Lower lobe of right lung (tissue), 2 donors: ENCODE results near the gene FAF1. TPM values are rescaled to one million over a fixed set of nuclear protein-coding genes. Genes with fewer than 3 reads are reported as not detected.

ENCODE experiments used
- ATAC-seq, 2 donors: fragments of 200-7000 bp; cut with Tn5 transposase; one replicate each; pipeline ENCODE4 v1.9.1; 2020 to 2022; ENCODE audit warnings: mild to moderate bottlenecking in 2 of 2, moderate library complexity in 2 of 2
- DNase-seq: peaks from one replicate; pipeline ENCODE4 v3.0.0-alpha.2; 2020
- H3K27ac ChIP-seq: fragments of 200-600 bp; one replicate; pipeline ENCODE4 v1.8.0; 2022
- H3K27me3 ChIP-seq: fragments of 200-600 bp; one replicate; pipeline ENCODE4 v1.8.0; 2022; ENCODE audit warnings: low read depth
- H3K36me3 ChIP-seq: fragments of 200-600 bp; one replicate; pipeline ENCODE4 v1.8.0; 2022; ENCODE audit warnings: mild to moderate bottlenecking
- H3K4me1 ChIP-seq: fragments of 200-600 bp; one replicate; pipeline ENCODE4 v1.8.0; 2022
- H3K4me3 ChIP-seq: fragments of 200-600 bp; one replicate; pipeline ENCODE4 v1.8.0; 2022; ENCODE audit warnings: mild to moderate bottlenecking
- H3K9me3 ChIP-seq: fragments of 200-600 bp; one replicate; pipeline ENCODE4 v1.8.0; 2022
- intact Hi-C: fragments of 100-400 bp; cut with DNase I; formaldehyde crosslinking; loops from one replicate; pipeline ENCODE4 v1.11.0; 2022
- total RNA-seq: library from RNA; stranded (reverse); fragmentation: NEBNext Ultra II Directional; extraction: Animal tissue kit (Norgen Biotek cat#: 25700); gene quantifications from one replicate; pipeline ENCODE4 v1.2.1, GENCODE V29; 2021
- TF ChIP-seq, protein P1 (sequence below): fragments of 200-600 bp; IDR thresholded peaks from one replicate; pipeline ENCODE4 v1.8.0; 2022; ENCODE audit warnings: antibody characterized with exemption, mild to moderate bottlenecking
- donor health status: DM: no; HTN: yes; CAD: no; lungs with severe emphysema.

FAF1 gene
- total RNA-seq, 1 donor from 2014 or later = 45.0 TPM

DNA sequence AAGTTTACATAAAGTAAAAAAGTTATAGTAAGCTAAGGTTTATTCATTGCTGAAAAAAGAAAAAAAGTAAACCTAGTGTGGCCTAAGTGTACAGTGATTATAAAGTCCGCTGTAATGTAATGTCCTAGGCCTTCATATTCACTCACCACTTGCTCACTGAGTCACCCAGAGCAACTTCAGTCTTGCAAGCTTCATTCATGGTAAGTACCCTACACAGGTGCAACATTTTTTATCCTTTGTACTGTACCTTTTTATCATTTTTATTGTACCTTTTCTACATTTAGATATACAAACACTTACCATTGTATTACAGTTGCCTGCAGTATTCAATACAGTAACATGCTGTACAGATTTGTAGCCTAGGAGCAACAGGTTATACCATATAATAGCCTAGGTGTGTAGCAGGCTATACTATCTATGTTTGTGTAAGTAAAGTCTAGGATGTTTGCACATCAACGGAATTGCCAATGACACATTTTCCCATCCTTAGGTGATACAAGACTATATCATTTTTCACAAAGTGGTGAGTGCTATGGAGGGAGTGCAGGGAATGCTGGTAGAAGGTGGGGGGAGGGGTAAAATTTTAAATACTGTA, 478.8 kb downstream of the FAF1 start:
- DNase-seq = no peak
- H3K27ac ChIP-seq = no peak overlapping the region
- ATAC-seq = no peak
- TF ChIP-seq, protein P1, sequence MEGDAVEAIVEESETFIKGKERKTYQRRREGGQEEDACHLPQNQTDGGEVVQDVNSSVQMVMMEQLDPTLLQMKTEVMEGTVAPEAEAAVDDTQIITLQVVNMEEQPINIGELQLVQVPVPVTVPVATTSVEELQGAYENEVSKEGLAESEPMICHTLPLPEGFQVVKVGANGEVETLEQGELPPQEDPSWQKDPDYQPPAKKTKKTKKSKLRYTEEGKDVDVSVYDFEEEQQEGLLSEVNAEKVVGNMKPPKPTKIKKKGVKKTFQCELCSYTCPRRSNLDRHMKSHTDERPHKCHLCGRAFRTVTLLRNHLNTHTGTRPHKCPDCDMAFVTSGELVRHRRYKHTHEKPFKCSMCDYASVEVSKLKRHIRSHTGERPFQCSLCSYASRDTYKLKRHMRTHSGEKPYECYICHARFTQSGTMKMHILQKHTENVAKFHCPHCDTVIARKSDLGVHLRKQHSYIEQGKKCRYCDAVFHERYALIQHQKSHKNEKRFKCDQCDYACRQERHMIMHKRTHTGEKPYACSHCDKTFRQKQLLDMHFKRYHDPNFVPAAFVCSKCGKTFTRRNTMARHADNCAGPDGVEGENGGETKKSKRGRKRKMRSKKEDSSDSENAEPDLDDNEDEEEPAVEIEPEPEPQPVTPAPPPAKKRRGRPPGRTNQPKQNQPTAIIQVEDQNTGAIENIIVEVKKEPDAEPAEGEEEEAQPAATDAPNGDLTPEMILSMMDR = no peak
- no peaks in the 10 kb centered on the region for H3K27me3 ChIP-seq
- H3K9me3 ChIP-seq = no peaks in the 10 kb centered on the region
- intact Hi-C loops = no loop called here
- H3K4me3 ChIP-seq = no peak overlapping the region
- peaks cover 4% of the 10 kb centered on the region for H3K36me3 ChIP-seq
- H3K4me1 ChIP-seq = no peaks in the 10 kb centered on the region

DNA sequence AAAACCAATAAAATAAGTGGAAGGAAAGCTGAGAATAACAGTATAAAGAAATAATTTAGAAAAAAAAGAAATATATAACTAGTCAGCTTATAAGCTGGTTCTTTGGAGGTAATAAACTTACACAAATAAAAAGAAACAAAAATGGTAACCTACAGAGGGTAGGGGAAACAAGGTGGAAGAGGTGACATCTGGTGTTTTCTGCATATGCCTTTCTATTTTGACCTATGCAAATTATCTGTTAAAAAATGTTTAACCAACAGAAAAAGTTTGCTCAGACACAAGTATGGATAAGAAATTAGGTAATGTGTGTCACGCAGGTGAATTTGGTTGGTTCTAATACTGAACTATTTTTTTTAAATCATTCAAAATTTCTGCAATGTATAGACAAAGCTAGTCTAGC, 483.3 kb downstream of the FAF1 start:
- ATAC-seq (no peak), DNase-seq (no peak)
- H3K4me1 ChIP-seq = no peaks in the 10 kb centered on the region
- TF ChIP-seq, protein P1 = no peak
- no peak overlapping the region for H3K4me3 ChIP-seq
- intact Hi-C loops = no loop called here
- H3K27me3 ChIP-seq = no peaks in the 10 kb centered on the region
- H3K36me3 ChIP-seq = peaks cover 35% of the 10 kb centered on the region
- no peaks in the 10 kb centered on the region for H3K9me3 ChIP-seq
- H3K27ac ChIP-seq = no peak overlapping the region

DNA sequence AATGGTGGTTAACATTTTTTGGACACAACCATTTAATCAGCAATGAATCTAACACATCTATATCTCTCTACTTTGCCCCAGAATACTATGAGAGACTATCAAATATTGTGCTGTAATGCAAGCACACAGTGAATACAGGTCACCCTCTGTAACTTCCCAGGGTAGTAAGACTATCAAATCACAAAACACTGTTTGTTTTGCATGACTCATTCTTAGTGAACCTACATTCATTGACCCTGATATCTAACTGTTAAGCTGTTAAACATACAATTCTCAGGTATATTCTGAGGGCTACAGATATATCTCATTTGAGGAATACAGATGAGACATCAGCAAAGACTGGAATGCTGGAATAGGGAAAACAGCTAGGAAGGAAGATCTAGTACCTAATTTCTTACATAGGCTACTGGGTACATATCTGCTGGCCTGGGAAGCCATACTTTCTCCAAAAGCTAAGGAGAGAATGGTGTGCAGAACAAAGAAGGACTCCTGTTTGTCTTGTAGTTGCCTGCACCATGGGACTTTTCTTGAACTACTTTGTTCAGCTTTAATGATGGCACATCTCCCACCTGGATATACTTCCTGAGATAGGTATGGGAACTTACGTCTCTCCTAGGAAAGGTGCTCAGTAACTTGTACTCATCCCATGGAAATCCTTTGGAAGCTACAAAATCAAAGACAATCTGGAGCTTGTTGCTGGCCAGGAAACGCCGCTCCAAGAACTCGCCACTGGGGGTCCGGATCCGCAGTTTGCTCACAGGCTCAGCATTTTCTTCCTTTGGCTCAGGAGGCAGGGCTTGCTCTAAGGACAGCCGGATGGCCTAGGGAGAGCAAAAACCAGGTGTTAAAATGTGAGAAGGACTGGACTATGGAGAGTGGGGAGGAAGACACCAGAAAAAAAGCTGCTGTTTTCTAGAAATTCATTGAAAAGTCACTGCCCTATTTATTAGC, 484.9 kb downstream of the FAF1 start:
- DNase-seq (no peak), ATAC-seq (no peak)
- no peaks in the 10 kb centered on the region for H3K4me1 ChIP-seq
- H3K4me3 ChIP-seq = no peak overlapping the region
- no peaks in the 10 kb centered on the region for H3K9me3 ChIP-seq
- no peaks in the 10 kb centered on the region for H3K27me3 ChIP-seq
- intact Hi-C loops = no loop called here
- peaks cover 31% of the 10 kb centered on the region for H3K36me3 ChIP-seq
- no peak overlapping the region for H3K27ac ChIP-seq
- TF ChIP-seq, protein P1 = no peak

DNA sequence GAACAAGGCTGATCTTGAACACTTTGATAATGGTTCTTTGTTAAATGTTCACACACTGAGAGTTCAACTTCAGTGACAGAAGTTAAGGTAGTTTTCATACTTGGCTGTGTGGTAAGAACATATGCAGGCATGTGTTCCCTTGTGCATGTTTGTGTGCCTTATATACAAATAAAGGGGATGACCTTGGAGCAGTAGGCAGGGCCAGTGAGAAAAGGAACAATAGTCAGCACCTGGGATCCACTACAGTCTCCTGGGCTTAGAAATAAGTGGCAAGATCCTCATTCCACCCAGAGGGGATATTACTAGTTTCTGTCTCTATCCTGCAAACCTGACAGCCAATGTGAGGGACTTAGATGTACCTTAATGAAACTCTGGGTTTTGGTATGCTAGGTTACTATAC, 486.6 kb downstream of the FAF1 start:
- TF ChIP-seq, protein P1 = no peak
- H3K4me3 ChIP-seq = no peak overlapping the region
- ATAC-seq (no peak), DNase-seq (no peak)
- no peak overlapping the region for H3K27ac ChIP-seq
- intact Hi-C loops = no loop called here
- no peaks in the 10 kb centered on the region for H3K4me1 ChIP-seq
- H3K36me3 ChIP-seq = peaks cover 31% of the 10 kb centered on the region
- no peaks in the 10 kb centered on the region for H3K9me3 ChIP-seq
- no peaks in the 10 kb centered on the region for H3K27me3 ChIP-seq

DNA sequence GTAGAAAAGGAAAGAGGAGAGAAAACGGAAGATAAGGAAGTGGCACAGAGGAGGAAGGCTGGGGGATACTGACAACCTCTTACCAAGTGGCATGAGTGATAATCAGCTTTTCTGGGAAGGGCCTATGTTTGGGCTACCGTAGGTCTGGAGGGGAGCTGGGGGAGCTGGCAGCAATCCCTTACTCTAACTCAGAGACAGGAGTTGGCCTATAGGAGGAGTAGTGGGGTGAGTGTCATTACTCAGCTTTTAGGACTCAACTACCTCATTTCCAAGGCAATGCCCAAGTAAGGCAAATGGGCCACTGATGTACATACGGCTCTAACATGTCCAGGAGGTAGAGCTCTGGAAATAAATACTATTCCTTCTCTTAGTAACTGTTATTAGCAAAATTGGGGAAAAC, 488.1 kb downstream of the FAF1 start:
- DNase-seq (no peak), ATAC-seq (no peak)
- H3K4me1 ChIP-seq = no peaks in the 10 kb centered on the region
- TF ChIP-seq, protein P1 = no peak
- intact Hi-C loops = no loop called here
- no peak overlapping the region for H3K4me3 ChIP-seq
- no peak overlapping the region for H3K27ac ChIP-seq
- H3K9me3 ChIP-seq = no peaks in the 10 kb centered on the region
- H3K36me3 ChIP-seq = peaks cover 31% of the 10 kb centered on the region
- H3K27me3 ChIP-seq = no peaks in the 10 kb centered on the region
